Right lobe of liver (tissue), 4 donors: ENCODE measurements around the gene KISS1R.

Experiments used
- POLR2A ChIP-seq: fragments of 450-650 bp; IDR thresholded peaks from one replicate; pipeline ENCODE4 v1.6.1; 2017; ENCODE audit warnings: antibody characterized with exemption, mild to moderate bottlenecking
- TF ChIP-seq, protein P1 (sequence below), 4 donors: fragments of 200-600 bp in 3 of 4; fragments of 450-650 bp in 1 of 4; IDR thresholded peaks; one replicate each; pipeline versions ENCODE4 v1.5.1 to v1.8.0; 2016 to 2022; ENCODE audit warnings: antibody characterized with exemption in 4 of 4, mild to moderate bottlenecking in 2 of 4
- donor health status: DM: no; HTN: no; CAD: no.
- donor health status: DM: no; HTN: no; CAD: no.
- donor health status: DM: no; HTN: yes; CAD: no.

DNA sequence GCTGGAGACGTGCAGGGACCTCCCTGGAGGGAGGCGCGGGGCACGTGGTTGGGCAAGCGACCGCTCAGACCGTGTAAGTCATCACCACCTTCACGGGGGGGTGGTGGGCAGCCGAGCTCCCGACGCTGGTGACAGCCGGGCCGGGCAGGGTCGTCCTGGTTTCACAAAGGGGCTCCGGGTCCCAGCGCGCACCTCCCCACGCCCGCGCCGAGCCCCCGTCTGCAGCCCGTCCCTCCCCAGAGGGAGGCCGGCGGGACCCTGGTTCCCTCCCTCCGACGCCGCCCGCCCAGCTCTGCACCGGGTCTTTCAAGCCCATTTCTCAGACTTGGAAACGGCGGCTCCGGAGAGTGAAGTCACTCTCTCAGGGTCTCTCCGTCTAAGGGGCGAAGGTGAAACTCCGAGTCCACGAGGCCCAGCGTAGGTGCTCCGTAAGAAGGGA lies 8.0 kb downstream of the KISS1R start:
- TF ChIP-seq, protein P1, sequence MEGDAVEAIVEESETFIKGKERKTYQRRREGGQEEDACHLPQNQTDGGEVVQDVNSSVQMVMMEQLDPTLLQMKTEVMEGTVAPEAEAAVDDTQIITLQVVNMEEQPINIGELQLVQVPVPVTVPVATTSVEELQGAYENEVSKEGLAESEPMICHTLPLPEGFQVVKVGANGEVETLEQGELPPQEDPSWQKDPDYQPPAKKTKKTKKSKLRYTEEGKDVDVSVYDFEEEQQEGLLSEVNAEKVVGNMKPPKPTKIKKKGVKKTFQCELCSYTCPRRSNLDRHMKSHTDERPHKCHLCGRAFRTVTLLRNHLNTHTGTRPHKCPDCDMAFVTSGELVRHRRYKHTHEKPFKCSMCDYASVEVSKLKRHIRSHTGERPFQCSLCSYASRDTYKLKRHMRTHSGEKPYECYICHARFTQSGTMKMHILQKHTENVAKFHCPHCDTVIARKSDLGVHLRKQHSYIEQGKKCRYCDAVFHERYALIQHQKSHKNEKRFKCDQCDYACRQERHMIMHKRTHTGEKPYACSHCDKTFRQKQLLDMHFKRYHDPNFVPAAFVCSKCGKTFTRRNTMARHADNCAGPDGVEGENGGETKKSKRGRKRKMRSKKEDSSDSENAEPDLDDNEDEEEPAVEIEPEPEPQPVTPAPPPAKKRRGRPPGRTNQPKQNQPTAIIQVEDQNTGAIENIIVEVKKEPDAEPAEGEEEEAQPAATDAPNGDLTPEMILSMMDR (IDR thresholded peaks at IDR 0.05) = no peak
- TF ChIP-seq POLR2A = no peak
